GM19455 (cell line): ENCODE results near the gene NADSYN1.

Source experiments
- ATAC-seq: cut with Tn5 transposase; IDR thresholded peaks from one replicate; pipeline ENCODE4 v1.9.1; 2021; ENCODE audit not compliant: unreplicated experiment

The NADSYN1 gene

DNA sequence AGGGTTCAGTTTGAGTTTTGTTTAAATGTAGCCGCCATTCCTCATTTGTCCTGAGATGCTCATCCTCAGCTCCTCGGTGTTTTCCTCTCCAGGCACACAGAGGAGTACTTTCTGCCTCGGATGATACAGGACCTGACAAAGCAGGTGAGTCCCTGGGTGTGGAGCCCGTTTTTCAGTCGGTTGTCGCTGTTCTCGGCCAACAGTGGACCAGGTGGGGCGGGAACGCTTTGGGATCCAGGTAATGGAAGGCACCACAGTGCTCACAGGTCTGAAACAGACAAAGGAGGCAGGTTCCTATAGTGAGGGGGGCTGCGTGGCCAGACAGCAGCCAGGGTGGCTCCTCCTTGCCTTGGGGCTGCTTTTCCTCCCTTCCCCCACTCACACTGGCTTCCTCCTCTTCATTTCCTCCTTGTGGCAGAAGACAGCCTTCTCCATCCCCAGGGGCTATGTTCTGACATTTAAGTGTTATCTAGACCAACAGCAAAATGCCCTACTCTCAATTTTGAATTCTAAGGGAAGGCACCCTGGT lies 19.4 kb downstream of the NADSYN1 start:
- ATAC-seq, result no peak

DNA sequence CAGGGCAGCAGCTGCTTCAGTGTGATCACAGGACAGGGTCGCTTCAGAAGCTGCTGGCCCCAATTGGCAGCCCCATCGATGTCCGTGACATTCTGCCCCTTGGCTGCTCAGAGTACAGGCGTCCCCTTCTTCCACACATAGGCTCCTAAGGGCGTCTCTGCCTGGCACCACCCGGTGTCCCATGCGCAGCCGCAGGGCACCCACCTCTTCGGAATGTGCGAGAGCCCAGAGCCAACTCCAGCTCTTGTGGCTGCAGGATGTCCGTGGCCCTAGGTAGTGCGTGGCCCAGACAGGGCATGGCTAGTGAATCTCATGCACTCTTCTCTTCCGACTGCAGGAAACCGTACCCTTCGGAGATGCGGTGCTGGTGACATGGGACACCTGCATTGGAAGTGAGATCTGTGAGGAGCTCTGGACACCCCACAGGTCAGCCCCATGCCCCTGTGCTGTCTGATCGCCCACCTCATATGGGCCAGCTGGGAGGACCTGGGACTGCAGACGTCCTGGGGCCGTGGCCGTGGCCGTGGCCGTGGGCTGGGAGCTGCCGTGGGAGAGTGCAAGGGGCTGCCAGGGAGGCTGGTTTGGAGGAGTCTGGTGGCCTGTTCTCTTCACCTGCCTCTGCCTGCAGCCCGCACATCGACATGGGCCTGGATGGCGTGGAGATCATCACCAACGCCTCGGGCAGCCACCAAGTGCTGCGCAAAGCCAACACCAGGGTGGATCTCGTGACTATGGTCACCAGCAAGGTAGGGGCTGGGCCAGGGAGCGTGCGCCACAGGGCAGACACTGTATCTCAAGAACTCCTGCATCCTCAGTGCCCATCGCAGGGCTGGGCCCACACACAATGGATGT lies 20.2 kb downstream of the NADSYN1 start:
- no peak for ATAC-seq

DNA sequence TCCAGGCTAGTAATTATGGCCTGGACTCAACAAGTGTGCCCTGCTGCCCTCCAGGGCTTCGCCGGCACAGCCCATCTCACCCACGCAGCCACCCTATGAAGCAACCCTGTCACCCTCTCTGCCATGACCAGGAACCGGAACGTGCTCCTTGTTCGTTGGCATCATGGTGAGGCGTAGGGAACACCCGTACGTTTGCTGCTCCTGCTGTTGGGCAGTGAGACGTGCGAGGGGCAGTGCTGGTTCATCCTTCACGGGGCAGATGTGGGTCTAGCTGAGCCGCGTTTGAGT lies 20.7 kb downstream of the NADSYN1 start:
- no peak for ATAC-seq

DNA sequence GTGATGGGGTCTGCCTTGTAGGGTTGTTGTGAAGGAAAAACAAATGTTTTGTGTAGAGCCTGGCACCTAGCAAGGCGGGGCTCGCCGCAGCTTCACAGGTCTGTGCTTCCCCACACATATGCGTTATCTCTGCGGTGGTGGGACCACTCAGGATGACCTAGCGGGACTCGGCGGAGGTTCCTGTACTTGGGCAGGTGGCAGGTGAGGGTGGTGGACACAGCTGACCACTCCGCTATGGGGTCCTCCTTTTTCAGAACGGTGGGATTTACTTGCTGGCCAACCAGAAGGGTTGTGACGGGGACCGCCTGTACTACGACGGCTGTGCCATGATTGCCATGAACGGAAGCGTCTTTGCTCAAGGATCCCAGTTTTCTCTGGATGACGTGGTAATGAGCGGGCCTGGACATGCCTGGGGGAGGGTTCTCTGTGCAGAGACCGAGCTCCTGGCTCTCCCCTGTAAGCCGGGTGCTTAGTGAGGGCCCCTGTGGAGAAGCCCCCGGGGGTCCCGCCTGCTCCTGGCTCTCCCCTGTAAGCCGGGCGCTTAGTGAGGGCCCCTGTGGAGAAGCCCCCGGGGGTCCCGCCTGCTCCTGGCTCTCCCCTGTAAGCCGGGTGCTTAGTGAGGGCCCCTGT lies 21.3 kb downstream of the NADSYN1 start:
- ATAC-seq, result no peak

DNA sequence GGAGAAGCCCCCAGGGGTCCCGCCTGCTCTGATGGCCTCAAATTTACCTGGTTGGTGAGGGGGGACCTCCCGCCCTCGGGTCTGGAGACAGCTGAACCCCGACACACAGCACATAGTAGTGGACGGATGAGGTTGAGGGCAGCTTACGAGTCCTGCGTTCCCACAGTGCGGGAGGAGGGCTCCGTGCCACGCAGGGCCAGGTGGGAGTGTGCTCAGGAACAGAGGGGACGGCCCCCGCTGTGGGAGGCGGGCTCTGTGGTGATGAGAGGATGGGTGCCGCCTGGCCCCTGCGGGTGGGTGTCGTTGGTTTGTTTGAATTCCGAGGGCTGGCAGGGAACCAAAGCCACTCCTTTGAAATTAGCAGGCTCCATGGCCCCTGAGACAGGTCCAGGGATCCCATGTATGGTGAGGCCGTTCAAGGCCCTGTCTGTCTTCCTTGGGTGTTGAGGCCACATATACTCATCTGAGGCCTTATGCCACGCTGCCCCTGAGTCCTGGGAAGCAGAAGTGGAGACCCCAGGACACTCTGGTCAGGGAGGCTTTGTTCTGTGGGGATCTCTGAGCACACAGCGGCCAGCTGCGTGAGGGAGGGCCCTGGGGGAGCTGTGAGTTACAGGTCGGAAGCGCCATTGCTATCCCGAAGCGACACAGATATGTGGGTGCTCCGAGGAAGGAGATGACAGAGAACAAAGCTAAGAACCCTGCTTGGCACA lies 21.9 kb downstream of the NADSYN1 start:
- no peak for ATAC-seq

DNA sequence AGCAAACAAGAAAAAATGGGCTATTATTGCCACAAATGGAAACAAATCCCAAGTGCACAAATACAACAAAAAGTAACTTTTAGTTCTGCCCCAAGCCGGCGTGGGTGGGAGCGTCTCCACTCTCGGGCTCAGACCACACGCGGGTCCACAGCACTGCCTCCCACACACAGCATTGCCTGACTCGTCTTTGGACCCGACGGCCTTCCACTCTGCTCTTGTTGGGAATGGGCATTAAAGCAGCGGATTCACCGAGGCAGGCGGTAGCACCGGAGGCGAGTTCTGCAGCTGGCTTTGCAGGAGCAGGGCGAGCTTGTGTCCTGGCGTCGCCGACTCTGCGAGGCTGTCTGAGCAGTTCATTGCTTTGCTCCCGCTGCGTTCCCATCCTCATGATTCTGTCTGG lies 23.0 kb downstream of the NADSYN1 start:
- ATAC-seq, result no peak

DNA sequence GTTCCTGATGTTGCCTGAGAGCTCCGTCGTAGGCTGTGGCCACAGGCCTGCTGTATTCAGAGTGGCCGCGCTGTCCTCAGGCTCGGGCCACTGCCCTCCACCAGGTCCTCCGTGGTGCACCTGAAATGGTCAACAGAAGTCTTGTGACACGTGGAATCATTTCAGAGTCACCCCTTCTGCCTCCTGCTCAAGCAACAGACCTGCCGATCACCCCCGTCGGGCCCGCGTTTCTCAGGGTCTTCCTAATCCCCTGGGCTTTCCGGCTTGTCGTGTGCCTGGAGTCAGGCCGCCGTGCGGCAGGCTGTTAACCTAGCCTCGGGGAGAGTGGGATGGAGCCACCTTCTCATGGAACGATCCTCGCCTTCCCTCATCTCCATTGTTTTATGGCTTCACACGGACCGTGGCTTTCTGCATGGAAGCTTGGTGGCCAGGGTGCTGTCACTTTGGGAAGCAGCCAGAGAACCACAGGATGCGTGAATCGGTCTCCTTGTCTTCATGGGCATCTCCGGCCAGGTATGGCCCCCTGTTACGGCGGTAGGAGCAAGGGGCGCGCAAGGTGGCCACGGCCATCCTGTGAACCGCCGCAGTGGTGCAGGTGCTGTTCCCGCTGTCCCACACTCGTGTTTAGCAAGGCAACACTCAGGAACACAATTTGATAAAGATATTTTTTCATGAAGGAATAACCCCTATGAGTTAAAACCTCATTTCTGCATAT lies 24.1 kb downstream of the NADSYN1 start:
- ATAC-seq, result no peak

DNA sequence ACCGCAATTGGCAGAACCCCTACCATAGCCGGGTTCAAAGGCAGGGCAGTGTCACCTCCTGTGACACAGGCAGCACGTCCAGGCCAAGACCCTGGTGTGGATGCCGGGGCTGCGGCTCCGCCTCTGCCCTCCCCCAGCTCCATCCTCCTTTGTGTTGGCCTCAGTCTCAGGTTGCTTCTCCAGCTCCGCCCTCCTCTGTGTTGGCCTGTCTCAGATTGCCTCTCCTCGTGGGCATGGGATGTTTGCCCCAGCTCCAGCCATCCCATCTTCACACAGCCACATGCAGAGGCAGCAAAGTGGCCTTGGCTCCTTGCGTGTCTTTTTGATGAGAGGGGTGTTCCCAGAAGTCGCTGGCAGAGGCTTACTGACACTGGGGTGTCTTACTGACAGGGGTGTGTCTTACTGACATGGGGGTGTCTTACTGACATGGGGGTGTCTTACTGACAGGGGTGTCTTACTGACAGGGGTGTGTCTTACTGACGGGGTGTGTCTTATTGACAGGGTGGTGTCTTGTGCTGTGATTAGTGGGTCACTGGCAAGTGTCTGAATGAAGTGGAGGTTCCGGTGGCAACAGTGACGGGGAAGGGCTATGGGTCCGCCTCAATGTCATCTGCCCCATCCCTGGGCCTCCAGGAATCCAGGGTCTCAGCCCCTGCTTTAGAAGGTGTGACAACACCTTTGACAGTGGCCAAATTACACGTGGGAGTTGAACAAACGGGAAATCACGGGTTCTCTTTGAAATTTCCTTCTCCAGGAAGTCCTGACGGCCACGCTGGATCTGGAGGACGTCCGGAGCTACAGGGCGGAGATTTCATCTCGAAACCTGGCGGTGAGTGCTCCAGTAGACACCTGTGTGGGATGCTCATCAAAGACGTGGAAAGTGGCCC lies 24.9 kb downstream of the NADSYN1 start:
- ATAC-seq, result no peak

DNA sequence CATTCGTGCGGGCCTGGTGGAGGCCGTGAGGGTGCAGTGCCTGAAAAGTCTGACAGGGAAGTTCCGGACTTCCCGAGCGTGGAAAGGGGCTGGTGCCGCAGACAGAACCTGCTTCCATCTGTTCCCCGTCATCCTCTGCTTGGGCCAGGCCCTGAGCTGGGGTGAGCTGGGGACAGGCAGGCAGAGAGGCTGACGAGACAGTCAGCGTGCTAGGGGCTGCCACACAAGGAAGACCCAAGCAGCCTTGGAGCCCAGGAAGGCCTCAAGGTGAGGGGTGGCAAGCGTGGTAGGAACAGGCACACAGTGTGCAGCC lies 25.5 kb downstream of the NADSYN1 start:
- no peak for ATAC-seq

DNA sequence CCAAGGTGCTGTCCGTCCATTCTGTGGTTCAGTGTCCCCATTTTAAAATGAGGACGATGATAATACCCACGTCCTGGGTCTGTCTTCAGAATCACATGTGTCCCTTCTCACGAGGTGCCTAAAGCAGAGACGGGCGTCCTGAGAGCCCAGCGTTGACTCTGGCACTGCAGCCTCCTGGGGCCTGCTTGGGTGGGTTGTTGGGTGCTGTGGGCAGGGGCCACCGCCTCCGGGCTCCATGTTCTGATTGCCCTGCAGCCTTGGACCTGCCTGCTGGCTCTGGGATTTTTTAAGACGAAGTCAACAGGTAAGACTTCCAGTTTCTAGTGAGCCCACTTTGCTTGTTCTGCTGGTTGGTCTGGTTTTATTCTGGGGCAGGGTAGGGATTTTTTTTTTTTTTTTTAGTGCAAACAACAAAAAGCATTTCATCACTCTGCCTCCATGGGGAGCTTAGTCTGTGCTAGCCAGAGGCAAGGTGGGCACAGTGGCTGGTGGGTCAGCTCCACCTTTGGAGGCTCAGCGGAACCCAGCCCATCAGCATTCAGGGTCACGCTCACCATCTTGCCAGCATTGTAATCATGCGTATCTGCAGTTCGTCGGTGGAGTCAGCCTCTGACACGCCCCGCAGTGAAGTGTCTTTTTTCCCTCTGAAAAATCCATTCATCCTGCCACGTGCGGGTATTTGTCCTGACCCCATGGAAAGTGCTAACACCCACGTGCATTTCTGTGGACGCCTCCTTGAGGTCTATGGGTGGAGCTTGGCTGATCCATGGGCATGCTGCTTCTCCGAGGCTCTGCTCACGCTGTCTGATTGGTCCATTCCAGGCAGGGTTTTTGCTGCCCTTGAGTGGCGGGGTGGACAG lies 28.3 kb downstream of the NADSYN1 start:
- ATAC-seq, result no peak

DNA sequence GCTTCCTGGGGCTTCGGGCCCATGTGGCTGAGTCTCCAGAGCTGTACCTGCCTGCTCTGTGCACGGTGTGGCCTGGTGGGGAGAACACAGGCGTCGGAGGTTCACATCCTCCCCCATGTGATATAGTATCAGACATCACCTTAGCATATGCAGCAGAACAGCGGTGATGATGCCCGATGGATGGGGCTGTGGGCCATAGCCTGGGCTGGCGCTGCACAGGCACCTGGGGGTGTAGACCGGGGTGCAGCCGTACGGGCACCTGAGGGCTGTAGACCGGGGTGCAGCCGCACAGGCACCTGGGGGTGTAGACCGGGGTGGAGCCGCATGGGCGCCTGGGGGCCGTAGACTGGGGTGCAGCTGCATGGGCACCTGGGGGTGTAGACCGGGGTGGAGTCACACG lies 29.2 kb downstream of the NADSYN1 start:
- no peak for ATAC-seq

DNA sequence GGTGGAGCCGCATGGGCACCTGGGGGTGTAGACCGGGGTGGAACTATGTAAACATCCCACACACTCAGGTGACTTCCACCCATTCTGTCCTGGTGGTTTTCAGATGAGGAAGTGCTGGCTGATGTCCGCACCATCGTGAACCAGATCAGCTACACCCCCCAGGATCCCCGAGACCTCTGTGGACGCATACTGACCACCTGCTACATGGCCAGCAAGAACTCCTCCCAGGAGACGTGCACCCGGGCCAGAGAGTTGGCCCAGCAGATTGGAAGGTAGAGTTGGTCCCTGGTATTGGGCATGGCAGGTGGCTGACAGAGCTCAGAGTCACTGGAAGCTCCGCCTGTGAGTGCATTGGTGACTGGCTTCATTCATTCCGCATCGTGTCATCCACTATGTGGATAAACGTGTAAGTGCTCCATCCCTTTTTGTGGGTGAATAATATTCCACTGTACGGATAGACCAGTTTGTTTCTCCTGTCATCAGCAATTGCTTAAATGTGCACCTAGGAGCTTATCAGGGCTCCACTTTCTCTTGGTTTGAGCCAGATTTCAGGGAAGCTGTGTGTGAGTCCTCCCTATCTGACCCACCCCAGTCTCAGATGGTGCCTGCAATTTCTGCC lies 29.9 kb downstream of the NADSYN1 start:
- ATAC-seq, result no peak

DNA sequence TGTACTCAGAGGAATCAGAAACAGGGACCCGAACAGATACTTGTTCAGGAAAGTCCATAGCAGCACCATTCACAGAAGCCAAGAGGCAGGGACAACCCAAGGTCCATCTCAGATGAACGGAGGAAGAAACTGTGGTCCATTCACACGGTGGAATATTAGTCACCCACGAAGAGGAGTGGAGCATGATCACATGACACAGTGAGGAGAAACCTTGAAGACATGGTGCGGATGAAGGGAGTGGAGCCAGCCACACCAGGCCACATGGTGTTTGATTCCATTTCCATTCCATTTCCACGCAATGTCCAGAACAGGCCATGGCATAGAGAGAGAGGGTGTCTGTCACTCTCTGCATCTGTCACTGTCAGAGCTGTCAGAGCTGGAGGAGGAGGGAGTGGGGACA lies 30.7 kb downstream of the NADSYN1 start:
- ATAC-seq, result no peak

DNA sequence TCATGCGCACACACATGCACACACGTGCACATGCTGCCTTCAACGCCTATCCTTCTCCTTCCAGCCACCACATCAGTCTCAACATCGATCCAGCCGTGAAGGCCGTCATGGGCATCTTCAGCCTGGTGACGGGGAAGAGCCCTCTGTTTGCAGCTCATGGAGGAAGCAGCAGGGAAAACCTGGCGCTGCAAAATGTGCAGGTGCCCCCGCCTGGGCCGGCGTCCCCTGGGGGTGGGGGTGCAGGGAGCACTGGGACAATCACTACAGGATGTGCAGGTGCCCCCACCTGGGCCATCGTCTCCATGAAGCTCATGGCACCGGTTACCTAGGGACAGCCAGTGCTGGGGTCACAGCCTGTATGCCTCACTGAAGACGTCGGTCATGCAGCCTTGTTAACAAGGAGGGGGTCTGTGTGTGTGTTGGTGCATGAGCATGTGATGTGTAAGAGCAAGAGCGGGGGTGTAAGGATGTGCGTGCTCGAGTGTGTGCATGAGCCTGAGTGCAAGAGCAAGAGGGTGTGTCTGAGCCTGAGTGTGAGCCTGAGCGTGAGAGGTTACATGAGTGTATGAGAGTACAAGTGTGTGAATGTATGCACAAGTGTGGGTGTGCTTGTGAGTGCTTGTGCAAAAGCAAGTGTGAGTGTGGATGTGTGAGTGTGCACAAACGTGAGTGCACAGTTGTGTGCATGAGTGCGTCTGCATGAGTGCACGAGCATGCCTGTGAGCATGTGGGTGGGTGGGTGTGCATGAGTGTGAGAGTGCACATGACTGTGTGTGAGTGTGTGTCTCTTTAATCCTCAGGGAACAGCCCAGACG lies 31.5 kb downstream of the NADSYN1 start:
- no peak for ATAC-seq

DNA sequence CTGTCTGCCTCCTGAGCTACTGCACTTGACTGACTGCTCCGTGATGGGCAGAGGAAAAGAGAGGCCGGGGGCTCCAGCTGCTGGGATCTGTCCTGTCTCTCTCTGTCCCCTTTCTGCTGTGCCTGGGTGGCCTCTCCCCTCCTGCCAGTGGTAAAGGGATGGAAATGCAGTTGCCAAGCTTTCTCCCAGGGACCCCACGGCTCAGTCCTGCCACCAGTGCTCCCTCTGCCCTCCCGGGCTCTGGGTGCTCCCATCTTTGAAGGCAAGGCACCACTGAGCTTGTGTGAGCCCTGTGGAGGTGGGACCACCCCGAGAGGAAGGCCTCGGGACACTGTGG lies 32.0 kb downstream of the NADSYN1 start:
- ATAC-seq, result no peak

DNA sequence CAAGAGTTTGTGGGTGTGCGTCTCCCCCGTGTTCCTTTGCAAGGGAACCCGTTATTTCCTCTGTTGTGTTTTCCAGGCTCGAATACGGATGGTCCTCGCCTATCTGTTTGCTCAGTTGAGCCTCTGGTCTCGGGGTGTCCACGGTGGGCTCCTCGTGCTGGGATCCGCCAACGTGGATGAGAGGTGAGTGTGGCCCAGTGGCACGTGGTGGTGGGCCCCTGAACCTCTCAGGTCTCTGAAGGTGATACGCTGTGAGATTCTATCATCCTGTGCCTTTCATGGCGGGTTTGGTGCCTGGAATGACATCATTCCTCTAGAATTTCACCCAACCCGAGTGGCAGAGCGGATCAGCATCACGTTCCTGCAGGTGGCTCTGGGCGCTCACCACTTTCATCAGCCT lies 32.5 kb downstream of the NADSYN1 start:
- no peak for ATAC-seq

DNA sequence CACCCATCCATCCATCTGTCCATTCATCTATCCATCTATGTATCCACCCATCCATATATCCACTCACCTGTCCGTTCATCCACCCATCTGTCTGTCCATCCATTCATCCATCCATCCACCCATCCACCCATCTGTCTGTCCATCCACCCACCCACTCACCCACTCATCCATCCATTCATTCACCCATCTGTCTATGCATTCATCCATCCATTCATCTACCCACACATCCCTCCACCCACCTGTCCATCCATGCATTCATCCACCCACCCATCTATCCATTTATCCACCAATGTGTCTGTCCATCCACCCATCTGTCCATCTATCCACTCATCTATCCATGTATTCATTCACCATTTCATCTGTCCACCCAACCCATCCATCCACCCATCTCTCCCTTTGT lies 33.3 kb downstream of the NADSYN1 start:
- ATAC-seq, result no peak

DNA sequence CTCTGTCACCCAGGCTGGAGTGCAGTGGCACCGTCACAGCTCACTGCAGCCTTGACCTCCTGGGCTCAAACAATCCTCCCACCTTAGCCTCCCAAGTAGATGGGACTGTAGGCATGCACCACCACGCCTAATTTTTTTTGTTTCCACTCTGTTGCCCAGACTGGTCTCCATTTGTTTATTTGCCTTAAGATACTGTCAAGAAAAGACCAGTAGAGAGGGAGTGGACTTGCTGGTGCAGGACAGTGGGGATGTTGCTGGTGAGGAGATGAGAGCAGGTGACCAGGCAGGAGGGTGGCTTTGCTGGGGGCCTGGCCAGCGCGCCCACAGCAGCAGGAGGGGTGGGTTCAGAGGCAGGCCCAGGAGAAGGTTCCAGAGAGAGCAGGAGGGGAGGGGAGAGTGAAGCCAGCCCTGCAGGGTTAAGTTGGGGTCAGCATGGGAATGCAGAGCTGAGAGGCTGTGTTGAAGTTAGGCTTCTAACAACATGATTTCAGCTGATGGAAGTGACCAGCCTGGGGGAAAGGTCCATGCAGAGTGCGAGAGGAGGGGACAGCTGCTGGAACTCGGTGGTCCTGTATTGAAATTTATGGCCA lies 35.8 kb downstream of the NADSYN1 start:
- no peak for ATAC-seq
